Endodermal cell (in vitro differentiated cells): Measurements from ENCODE around the gene CHCHD4. TPM values are rescaled to one million over a fixed set of nuclear protein-coding genes. Genes with fewer than 3 reads are reported as not detected.

Experiments
- DNase-seq: peaks from one replicate; pipeline ENCODE4 v3.0.0-alpha.2; 2017
- H3K27ac ChIP-seq: 2 replicates; pipeline ENCODE4 v1.5.1; 2013; ENCODE audit warnings: mild to moderate bottlenecking, low read depth, low read length, moderate library complexity
- H3K27me3 ChIP-seq: 2 replicates; pipeline ENCODE4 v1.6.1; 2013; ENCODE audit warnings: mild to moderate bottlenecking, low read length, moderate library complexity; ENCODE audit not compliant: insufficient read depth, control insufficient read depth, poor library complexity, severe bottlenecking
- H3K36me3 ChIP-seq: 2 replicates; pipeline ENCODE4 v1.7.0; 2013; ENCODE audit warnings: mild to moderate bottlenecking, low read length, moderate library complexity; ENCODE audit not compliant: control insufficient read depth, insufficient read depth
- H3K4me1 ChIP-seq: one replicate; pipeline ENCODE4 v1.7.0; 2013; ENCODE audit warnings: low read length; ENCODE audit not compliant: control insufficient read depth, insufficient read depth
- H3K4me3 ChIP-seq: 2 replicates; pipeline ENCODE4 v1.5.1; 2013; ENCODE audit warnings: mild to moderate bottlenecking, low read length, moderate library complexity
- H3K9ac ChIP-seq: 2 replicates; pipeline ENCODE4 v1.6.1; 2013; ENCODE audit warnings: mild to moderate bottlenecking, low read length, moderate library complexity; ENCODE audit not compliant: poor library complexity, severe bottlenecking; ENCODE audit errors: extremely low read depth
- H3K9me3 ChIP-seq: 2 replicates; pipeline ENCODE4 v1.6.1; 2013; ENCODE audit warnings: mild to moderate bottlenecking, low read length, moderate library complexity; ENCODE audit not compliant: control insufficient read depth
- H3K27ac Mint-ChIP-seq: 2 replicates; pipeline ENCODE4 v1.8.0; 2020; ENCODE audit warnings: mixed read lengths
- H3K27me3 Mint-ChIP-seq: 2 replicates; pipeline ENCODE4 v1.8.0; 2021; ENCODE audit warnings: mild to moderate bottlenecking, mixed read lengths; ENCODE audit not compliant: insufficient read depth
- H3K36me3 Mint-ChIP-seq: 2 replicates; pipeline ENCODE4 v1.8.0; 2020; ENCODE audit warnings: low read depth, mixed read lengths
- H3K4me1 Mint-ChIP-seq: 2 replicates; pipeline ENCODE4 v1.8.0; 2020; ENCODE audit warnings: mixed read lengths
- H3K4me3 Mint-ChIP-seq: 2 replicates; pipeline ENCODE4 v1.8.0; 2020; ENCODE audit warnings: mild to moderate bottlenecking, moderate library complexity, mixed read lengths
- H3K9me3 Mint-ChIP-seq: 2 replicates; pipeline ENCODE4 v1.8.0; 2020; ENCODE audit warnings: mild to moderate bottlenecking, mixed read lengths
- CTCF ChIP-seq: fragments of 200-600 bp; sonication (generic); conservative IDR thresholded peaks from 2 replicates; pipeline ENCODE4 v1.5.0; 2021; ENCODE audit warnings: antibody characterized with exemption, mild to moderate bottlenecking
- WGBS, 2 experiments: methylation state at CpG; one replicate each; pipeline versions ENCODE4 v1.1.5 to v1.1.7; 2013; ENCODE audit warnings: missing lambda C conversion rate in 2 of 2, mixed read lengths in 1 of 2; ENCODE audit not compliant: insufficient coverage in 1 of 2, insufficient read length in 1 of 2; 5-methylcytosine and 5-hydroxymethylcytosine counted together
- total RNA-seq, 2 donors: library from RNA; stranded (reverse); fragmentation: NEBNext Ultra II Directional in 1 of 2; extraction: Animal tissue kit (Norgen Biotek cat#: 25700) in 1 of 2; gene quantifications; 2 replicates in 1 of 2; 3 replicates in 1 of 2; pipeline ENCODE4 v1.2.1, GENCODE V29; 2021

CHCHD4 gene
- total RNA-seq, 2 donors from 2014 or later: 16.2 to 20.5 TPM

- H3K4me3 ChIP-seq: no peak overlapping the region
- DNase-seq: peak; percentile 86
- peak overlapping the region; percentile 96 for H3K27ac Mint-ChIP-seq
- H3K4me3 Mint-ChIP-seq: no peak overlapping the region
- H3K27me3 ChIP-seq: no peaks in the 10 kb centered on the region
- H3K4me1 Mint-ChIP-seq: peaks cover 17% of the 10 kb centered on the region
- peaks cover 10% of the 10 kb centered on the region for H3K4me1 ChIP-seq
- no peak for TF ChIP-seq CTCF
- peaks cover 61% of the 10 kb centered on the region for H3K36me3 ChIP-seq
- H3K27ac ChIP-seq: peak overlapping the region; percentile 85
- no peaks in the 10 kb centered on the region for H3K9me3 Mint-ChIP-seq
- WGBS, 2 experiments: 27 to 58% methylated on average over 3 to 7 of the region's 7 CpGs
- H3K9me3 ChIP-seq: no peaks in the 10 kb centered on the region
- H3K36me3 Mint-ChIP-seq: peaks cover 50% of the 10 kb centered on the region
- H3K9ac ChIP-seq: peak overlapping the region; percentile 42
- no peaks in the 10 kb centered on the region for H3K27me3 Mint-ChIP-seq
These were observed 19.9 kb upstream of the CHCHD4 start for GRCh38 chr3:14144423-14145075.

DNA sequence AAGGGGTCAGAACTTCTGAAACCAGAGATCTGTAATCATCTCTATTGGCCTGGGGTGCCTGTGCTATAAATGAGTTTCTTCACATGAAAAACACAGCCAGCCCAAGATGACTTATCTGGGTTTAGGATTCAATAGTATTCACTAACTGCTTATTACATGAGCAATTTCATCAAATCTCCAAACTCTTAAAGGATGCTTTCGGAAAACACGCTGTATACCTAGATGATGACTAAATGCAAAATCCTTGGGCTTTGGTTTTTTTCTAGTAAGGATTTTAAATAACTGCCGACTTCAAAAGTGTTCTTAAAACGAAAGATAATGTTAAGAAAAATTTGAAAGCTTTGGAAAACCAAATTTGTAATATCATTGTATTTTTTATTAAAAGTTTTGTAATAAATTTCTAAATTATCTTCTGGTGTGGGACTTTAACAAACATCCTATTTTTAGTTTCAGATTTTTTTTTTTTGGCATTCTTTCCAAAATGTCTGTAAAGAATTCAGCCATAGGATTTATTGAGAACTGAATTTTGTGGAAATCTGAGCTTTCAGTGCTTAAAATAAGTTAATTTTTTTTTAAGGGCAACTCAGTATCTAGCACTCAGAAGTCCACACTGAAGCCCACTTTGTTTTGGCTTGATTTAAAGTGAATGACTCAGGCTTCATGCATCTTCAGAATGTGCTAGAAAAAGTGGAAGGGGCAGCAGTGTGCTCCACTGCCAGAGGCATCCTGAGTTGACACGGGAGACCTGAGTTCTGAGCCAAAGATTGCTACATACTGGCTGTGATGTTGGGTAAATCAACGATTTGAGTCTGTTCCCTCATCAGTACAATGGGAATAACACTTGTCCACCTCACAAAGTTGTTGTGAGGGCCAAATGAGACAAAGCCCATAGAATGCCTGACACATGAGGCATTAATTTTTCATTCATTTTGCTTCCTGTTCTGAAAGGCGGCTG, 18.9 kb upstream of the CHCHD4 start:
- no peak overlapping the region for H3K4me3 ChIP-seq
- no peak for TF ChIP-seq CTCF
- H3K9me3 Mint-ChIP-seq: no peaks in the 10 kb centered on the region
- H3K27ac ChIP-seq: peak overlapping the region; percentile 85
- no peaks in the 10 kb centered on the region for H3K9me3 ChIP-seq
- H3K4me1 ChIP-seq: peaks cover 10% of the 10 kb centered on the region
- H3K27me3 ChIP-seq: no peaks in the 10 kb centered on the region
- peaks cover 69% of the 10 kb centered on the region for H3K36me3 ChIP-seq
- H3K36me3 Mint-ChIP-seq: peaks cover 51% of the 10 kb centered on the region
- peaks cover 17% of the 10 kb centered on the region for H3K4me1 Mint-ChIP-seq
- H3K4me3 Mint-ChIP-seq: no peak overlapping the region
- H3K27me3 Mint-ChIP-seq: no peaks in the 10 kb centered on the region
- WGBS, 2 experiments: 82 to 84% methylated on average over 4 to 7 of the region's 7 CpGs
- H3K9ac ChIP-seq: peak overlapping the region; percentile 42
- peak; percentile 68 for DNase-seq
- H3K27ac Mint-ChIP-seq: peak overlapping the region; percentile 95

DNA sequence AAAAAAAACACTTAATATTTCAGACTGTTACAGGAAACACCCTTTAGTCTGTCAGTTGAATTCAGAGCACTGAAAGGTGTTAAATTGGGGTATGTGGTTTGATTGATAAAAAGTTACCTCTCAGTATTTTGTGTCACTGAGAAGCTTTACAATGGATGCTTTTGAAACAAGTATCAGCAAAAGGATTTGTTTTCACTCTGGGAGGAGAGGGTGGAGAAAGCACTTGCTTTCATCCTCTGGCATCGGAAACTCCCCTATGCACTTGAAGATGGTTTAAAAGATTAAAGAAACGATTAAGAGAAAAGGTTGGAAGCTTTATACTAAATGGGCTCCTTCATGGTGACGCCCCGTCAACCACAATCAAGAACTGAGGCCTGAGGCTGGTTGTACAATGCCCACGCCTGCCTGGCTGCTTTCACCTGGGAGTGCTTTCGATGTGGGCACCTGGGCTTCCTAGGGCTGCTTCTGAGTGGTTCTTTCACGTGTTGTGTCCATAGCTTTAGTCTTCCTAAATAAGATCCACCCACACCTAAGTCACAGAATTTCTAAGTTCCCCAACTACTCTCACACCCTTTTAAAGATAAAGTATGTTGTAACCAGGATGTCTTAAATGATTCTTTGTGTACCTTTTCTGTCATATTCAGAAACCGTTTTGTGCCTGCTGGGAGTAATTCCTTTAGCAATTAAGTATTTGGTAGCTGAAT, 18.0 kb upstream of the CHCHD4 start:
- Mint-ChIP-seq H3K4me3 (no peak overlapping the region), H3K27me3 (no peaks in the 10 kb centered on the region), H3K9me3 (no peaks in the 10 kb centered on the region), H3K27ac (peak overlapping the region; percentile 58), H3K4me1 (peaks cover 13% of the 10 kb centered on the region), H3K36me3 (peaks cover 53% of the 10 kb centered on the region)
- H3K36me3 ChIP-seq: peaks cover 69% of the 10 kb centered on the region
- H3K4me3 ChIP-seq: no peak overlapping the region
- H3K4me1 ChIP-seq: peaks cover 10% of the 10 kb centered on the region
- no peak overlapping the region for H3K9ac ChIP-seq
- no peaks in the 10 kb centered on the region for H3K27me3 ChIP-seq
- H3K9me3 ChIP-seq: no peaks in the 10 kb centered on the region
- peak; percentile 42 for DNase-seq
- TF ChIP-seq CTCF: no peak
- H3K27ac ChIP-seq: peak overlapping the region; percentile 36
- 89 to 90% methylated on average over 7 to 8 of the region's 8 CpGs for WGBS, 2 experiments
